HL-60/S4 treated with retinoic acid at 250 ng/mL for 4 days and 3 days (cell line): ENCODE measurements around the gene VSTM2B.
"Not testable (repeated sequence)": the region's sequence is repeated elsewhere in the genome, so short reads cannot be mapped to it uniquely, and the experiment has no call there.

Source experiments
- in situ Hi-C: fragments of 300-500 bp; cut with MboI; formaldehyde crosslinking; loops from 2 replicates; pipeline ENCODE4 v1.7.0; 2022; ENCODE audit warnings: low sequenced_read_pairs

VSTM2B gene

GRCh38 chr19:29525901-29526729 is at the start of gene VSTM2B:
Gene VSTM2B (plus strand): TSS chr19:29525994. CDS start chr19:29526584, 590 bp downstream.
- in situ Hi-C loops: no loop called here

DNA sequence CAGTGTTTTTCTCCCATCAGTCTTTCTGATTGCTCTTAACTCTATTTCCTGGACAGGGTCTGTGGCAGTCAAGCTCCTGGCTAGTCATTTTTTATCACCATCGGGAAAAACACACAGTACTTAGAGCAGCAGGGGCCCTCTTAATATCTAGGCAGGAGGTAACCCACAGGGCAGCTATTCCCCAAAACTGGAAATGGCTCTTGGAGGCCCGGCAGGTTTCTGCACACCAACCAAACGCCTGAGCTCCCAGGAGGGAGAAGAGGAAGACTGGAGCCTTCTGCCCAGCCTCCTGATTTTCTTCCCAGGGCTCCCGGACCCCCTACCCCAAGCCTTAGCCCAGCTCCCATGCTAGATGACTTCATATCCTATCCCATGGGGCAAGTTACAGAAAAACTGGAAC is 49.3 kb upstream of the VSTM2B start:
- in situ Hi-C loops: no loop called here

DNA sequence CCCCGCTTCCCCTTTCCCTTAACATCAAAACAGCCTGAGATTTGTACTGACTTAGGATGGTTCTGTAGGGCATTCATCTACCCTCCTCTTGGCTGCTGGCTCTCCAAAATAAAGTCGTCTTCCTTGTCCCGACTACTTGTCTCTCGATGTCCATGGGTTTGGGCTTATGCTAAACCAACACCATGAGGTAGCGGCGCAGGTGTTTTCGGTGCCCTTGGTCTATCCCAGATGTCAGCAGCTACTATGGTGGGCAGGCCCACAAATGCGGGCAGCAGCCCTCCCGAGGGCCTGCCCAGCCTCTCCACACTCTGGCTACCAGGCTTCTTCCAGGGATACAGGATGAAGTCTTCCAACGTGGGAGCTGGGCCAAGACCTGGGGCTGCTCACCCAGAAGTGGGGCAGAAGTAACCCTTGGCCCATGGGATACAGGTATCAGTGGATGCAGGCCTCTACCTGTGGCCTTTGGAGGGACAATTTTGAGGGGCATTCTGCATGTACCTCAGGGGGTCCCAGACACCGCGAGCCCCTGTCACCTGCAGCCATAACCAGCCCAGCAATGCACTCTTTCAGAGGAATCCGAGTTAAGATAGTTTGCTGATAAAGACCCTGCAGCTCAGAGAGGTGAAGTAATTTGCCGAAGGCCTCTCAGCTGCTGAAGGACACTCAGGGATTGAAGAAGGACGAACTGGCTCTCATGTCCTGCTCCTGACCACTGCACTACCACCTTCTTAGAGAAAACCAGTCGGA is 47.8 kb upstream of the VSTM2B start:
- in situ Hi-C loops: no loop called here

DNA sequence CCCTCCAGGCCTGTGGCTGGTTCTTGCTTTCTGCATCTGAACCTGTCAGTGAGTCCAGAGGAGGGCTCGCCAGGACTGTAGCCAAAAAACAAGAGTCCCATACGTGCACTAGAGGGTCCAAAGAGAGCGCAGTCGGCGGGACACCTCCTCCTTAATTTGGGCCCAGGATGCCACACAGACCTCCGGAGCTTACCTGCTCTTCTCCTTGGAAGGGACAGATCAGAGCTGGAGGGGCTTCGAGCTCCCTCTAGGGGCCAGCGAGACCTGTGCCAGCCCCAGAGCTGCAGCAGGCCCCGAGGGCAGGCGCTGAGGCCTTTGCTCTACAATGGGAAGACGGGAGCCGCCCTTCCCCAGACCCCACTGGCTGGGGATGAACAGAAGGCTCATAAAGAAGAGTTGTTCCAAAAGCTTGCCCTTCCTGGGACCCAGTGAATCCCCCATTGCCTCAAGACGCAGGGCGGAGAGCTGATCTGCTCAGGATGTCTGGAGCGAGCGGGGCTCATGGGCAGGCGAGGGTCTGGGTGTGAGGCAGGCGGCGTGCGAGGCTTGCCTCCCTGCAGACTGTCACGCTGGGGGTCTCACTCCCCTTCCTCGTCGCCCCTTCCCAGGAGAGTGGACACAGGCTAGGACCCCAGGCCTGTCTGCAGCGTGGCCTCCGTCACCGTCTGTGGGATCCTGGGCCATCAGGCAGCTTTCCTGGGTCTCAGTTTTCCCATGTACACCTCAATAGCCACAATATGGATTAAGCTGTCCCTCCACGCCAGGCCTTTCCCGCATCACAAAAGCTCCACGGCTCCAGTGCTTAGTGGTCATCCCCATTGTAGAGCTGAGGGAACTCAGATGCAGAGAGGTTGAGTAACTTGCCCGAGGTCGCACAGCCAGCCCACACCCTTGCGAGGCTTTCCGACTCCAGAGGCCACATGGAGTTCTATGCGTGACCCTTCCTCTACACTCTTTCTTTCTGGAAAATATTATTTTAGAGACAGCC is 46.9 kb upstream of the VSTM2B start:
- in situ Hi-C loops: no loop called here

- in situ Hi-C loops: no loop called here
Measured at GRCh38 chr19:29479941-29480340, 45.9 kb upstream of the VSTM2B start.

DNA sequence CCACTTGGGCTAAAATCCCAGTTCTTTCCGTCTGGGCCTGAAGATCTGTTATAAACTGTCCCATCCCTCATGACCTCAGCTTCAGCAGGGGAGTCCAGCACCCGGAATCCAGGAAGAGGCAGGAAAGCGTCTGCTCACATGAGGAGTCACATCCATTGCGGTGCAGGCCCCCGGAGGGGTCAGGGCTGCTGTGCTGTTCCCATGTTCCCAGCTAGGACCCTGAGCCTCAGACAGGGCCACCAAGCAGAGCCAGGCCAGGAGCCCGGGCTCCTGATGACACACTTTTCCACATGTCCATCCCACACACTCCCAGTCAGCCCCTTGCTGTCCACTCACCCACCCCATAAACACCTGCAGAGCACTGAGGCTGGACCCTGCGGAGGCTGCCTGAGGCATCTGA is 45.3 kb upstream of the VSTM2B start:
- in situ Hi-C loops: no loop called here

GRCh38 chr19:29482855-29483640 is 42.7 kb upstream of the VSTM2B start:
- in situ Hi-C loops: no loop called here

DNA sequence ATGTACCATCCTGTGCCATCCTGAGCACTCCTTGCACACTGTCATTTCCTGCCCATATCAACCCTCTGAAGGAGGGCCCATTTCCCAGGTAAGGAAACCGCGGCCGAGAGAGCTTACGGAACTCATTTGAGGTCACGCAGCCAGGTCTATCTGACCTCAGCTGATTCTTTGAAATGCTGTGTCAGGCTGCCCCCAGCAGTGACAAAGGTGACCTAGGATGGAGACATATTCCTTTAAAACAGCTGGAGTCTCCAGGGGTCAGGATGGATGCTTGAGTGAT is 42.2 kb upstream of the VSTM2B start:
- in situ Hi-C loops: no loop called here

DNA sequence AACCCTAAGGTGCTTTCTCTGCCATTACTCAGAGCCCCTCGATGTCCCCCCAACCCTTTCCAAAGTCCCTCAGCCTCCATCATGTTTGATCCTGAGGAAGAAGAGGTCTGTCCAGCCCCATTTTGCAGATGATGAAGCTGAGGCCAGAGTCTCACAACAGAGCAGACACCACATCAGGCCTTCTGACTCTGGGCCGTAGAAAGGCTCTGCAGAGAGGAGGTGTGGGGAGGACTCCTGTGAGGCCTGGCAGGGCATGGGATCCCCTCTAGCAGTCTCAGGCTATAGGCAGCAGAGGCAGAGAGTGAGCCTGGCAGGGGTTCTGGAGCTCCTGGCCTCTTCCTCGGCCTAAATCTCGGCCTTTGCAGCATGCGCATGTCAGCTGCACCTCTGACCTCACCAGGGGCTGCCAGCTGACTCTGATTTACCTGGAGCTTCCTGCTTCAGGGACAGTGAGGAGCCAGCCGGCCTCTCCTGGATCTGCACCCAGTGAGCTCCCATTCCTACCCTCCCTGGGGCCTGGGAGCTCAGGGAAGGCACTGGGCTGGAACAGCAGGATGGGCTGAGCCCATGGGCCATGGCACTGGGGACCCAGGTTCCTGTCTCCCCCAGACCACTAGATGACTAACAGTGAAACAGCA is 41.7 kb upstream of the VSTM2B start:
- in situ Hi-C loops: no loop called here

DNA sequence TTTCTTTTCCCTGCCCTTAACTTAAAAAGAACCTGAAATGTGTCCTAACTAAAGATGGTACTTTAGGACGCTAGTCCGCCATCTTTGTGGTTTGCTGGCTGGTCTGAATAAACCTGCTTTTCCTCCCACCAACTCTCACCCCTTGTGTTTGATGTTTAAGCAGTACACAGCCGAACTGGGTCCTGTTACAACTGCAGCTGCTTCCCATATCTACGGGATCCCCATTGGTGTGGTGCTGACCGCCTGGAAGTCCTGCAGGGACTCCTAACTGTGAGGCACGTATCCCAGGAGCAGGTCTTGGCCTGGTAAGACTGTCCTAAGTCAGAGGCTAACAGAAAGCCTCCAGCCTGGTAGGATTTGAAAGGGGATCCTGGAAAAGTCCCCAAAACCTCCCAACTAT is 40.9 kb upstream of the VSTM2B start:
- in situ Hi-C loops: no loop called here

- in situ Hi-C loops: no loop called here
Measured at GRCh38 chr19:29485293-29485692, 40.5 kb upstream of the VSTM2B start.

DNA sequence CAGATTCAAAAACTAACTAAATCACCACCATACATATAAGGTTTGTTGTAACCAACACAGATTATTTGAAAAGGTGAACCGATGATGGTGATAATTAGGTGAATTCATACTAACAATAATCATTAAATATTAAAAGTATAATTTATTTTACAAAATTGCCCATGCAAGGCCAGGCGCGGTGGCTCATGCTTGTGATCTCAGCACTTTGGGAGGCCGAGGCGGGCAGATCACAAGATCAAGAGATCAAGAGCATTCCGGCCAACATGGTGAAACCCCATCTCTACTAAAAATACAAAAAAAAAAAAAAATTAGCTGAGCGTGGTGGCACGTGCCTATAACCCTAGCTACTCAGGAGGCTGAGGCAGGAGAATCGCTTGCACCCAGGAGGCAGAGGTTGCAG is 38.8 kb upstream of the VSTM2B start:
- in situ Hi-C loops: not testable (repeated sequence)

DNA sequence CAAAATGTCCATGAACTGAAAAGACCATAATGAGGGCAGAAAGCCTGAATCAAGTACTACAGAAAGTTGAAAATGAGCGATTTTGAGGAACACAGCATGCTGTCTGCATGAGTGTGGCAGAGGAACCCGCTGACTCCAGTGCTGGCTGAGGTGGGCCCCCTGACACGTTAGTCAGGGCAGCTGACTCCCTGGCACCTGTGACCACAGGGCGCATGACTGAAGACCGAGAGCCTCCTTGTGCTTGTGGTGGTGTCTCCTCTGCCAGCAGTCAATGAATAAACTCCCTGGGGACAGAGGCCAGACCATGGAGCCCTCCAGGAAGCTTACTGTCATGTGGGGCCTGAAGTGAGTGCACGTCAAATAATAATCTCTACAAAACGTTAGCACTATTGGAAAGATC is 38.4 kb upstream of the VSTM2B start:
- in situ Hi-C loops: no loop called here

GRCh38 chr19:29488316-29488715 is 37.5 kb upstream of the VSTM2B start:
- in situ Hi-C loops: no loop called here

DNA sequence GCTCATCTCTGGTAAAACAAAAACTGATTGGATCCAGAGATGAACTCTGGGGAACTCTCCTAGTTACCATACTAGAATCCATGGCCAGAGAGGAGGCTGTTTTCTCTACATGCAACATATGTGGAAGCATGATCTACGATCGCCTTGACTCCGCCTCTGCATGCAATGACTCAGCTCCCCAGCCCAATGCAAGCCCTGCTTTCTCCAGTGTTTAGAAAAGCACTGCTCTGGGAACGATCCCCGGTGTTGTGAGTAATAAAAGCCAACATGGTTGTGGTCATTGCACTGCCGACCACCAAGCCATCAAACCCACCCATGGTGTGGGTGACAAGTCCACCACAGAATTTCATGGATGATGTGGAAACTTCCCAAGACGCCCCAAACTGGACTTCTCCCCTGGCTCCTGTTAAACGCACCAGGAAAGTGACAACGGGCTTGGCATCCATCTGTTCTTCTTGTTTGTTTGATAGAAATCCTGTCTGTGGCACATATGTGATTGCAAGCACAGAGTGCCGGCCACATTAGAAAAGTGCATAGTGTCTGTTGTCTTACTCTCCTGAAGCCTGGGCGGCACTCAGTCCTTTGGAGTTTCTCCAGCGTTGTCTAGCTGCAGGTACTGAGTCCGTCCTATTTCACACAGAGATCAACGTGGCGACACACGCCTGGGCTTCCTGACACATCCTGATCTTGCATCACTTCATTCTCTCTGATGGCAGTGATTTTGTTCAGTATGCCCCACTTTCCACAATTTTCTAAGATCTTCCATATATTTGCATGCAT is 36.4 kb upstream of the VSTM2B start:
- in situ Hi-C loops: no loop called here

- in situ Hi-C loops: no loop called here
Measured at GRCh38 chr19:29491491-29491890, 34.3 kb upstream of the VSTM2B start.

GRCh38 chr19:29491995-29492577 is 33.7 kb upstream of the VSTM2B start:
- in situ Hi-C loops: no loop called here

DNA sequence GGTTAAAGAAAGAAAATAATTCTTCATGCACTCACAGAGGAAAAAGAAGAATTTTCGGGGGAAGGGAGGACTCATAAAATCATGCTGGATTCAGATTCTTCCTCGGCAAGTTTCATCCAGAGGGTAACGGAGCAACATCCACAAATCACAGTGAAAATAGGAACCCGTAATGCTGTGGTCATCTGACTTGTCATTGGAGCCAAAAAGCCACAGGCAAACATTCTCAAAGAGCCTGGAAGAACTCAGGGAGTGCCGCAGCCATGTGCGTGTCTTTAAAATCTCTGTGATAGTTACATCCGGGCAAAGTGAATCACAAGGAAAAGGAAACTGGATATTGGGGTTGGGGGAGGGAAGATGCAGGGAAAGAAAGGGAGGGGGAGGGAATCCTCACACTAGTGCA is 33.0 kb upstream of the VSTM2B start:
- in situ Hi-C loops: no loop called here

- in situ Hi-C loops: no loop called here
Measured at GRCh38 chr19:29495091-29495490, 30.7 kb upstream of the VSTM2B start.
